ENCODE results near the gene SLC22A16. TPM values are rescaled to one million over a fixed set of nuclear protein-coding genes. Genes with fewer than 3 reads are reported as not detected.

SLC22A16 gene
- total and polyA plus RNA-seq, 2 of the 13 experiments (the other 11 are each of a cell fraction or from before 2014, with no cell fraction given) = 0.04 TPM; not detected in 1

- TF ChIP-seq GABPB1 (CRISPR knock-in tag; IDR thresholded peaks at IDR 0.05) = 0 out of 2 replicates have a peak, but pooled peaks have one; percentile 19
- TF ChIP-seq ELF3 (CRISPR knock-in tag; IDR thresholded peaks at IDR 0.05) = peak; percentile 37; the same call in 1 of the 2 replicates
- TF ChIP-seq KLF6 (CRISPR knock-in tag; IDR thresholded peaks at IDR 0.05) = no peak
- peak; percentile 75 for TF ChIP-seq NFYB (CRISPR knock-in tag; IDR thresholded peaks at IDR 0.05)
- peak; percentile 64 for TF ChIP-seq ZNF501 (CRISPR knock-in tag; IDR thresholded peaks at IDR 0.05)
- no peak for TF ChIP-seq ZNF446 (CRISPR knock-in tag; IDR thresholded peaks at IDR 0.05)
- TF ChIP-seq POLR2AphosphoS2 (IDR thresholded peaks at IDR 0.05; ENCODE audit: low read depth, low read length) = no peak
- TF ChIP-seq CREB1 (IDR thresholded peaks at IDR 0.05) = 0 out of 2 replicates have a peak, but pooled peaks have one; percentile 5
- TF ChIP-seq CREB1 (CRISPR knock-in tag; IDR thresholded peaks at IDR 0.05) = no peak
- TF ChIP-seq ZNF687 (CRISPR knock-in tag; IDR thresholded peaks at IDR 0.05) = peak; percentile 69
- TF ChIP-seq TFAP4 (IDR thresholded peaks at IDR 0.05; ENCODE audit: borderline replicate concordance, low read depth) = peak; percentile 81; the same call in 1 of the 2 replicates
- TF ChIP-seq ZNF713 (CRISPR knock-in tag; IDR thresholded peaks at IDR 0.05) = no peak
- TF ChIP-seq YEATS2 (CRISPR knock-in tag; IDR thresholded peaks at IDR 0.05; ENCODE audit: borderline replicate concordance) = peak; percentile 22; the same call in 1 of the 2 replicates
- TF ChIP-seq ZSCAN9 (CRISPR knock-in tag; IDR thresholded peaks at IDR 0.05; ENCODE audit: borderline replicate concordance) = no peak
- no peak for TF ChIP-seq ZSCAN21 (CRISPR knock-in tag; IDR thresholded peaks at IDR 0.05; ENCODE audit: borderline replicate concordance)
- TF ChIP-seq IRF2 (CRISPR knock-in tag; IDR thresholded peaks at IDR 0.05) = peak; percentile 99
- peak; percentile 3 for TF ChIP-seq ZNF781 (CRISPR knock-in tag; IDR thresholded peaks at IDR 0.05; ENCODE audit: borderline replicate concordance, not compliant biosample characterization)
- no peak for TF ChIP-seq MED1 (CRISPR knock-in tag; IDR thresholded peaks at IDR 0.05)
- TF ChIP-seq EEA1 (CRISPR knock-in tag; IDR thresholded peaks at IDR 0.05; ENCODE audit: borderline replicate concordance) = no peak
- TF ChIP-seq ZNF580 (CRISPR knock-in tag; IDR thresholded peaks at IDR 0.05; ENCODE audit: borderline replicate concordance, low read depth) = 0 out of 2 replicates have a peak, but pooled peaks have one; percentile 29
- 0 out of 2 replicates have a peak, but pooled peaks have one; percentile 50 for TF ChIP-seq MYPOP (CRISPR knock-in tag; IDR thresholded peaks at IDR 0.05)
- peak; percentile 66; the same call in 1 of the 2 replicates for TF ChIP-seq MXD1 (CRISPR knock-in tag; IDR thresholded peaks at IDR 0.05)
- no peak for TF ChIP-seq ZNF615 (CRISPR knock-in tag; IDR thresholded peaks at IDR 0.05; ENCODE audit: borderline replicate concordance)
- TF ChIP-seq ZNF644 (CRISPR knock-in tag; IDR thresholded peaks at IDR 0.05; ENCODE audit: low read depth) = peak; percentile 75
These were observed 61.1 kb downstream of the SLC22A16 start, which contains the start of gene DDO (continued) for GRCh38 chr6:110415086-110415916.

All from HepG2 (cell line).